GM19452 (cell line): ENCODE data around the gene PARP14.
"Not testable (repeated sequence)": the region's sequence is repeated elsewhere in the genome, so short reads cannot be mapped to it uniquely, and the experiment has no call there.

Experiments used
- ATAC-seq: cut with Tn5 transposase; IDR thresholded peaks from one replicate; pipeline ENCODE4 v1.9.1; 2021; ENCODE audit not compliant: unreplicated experiment

Gene PARP14

DNA sequence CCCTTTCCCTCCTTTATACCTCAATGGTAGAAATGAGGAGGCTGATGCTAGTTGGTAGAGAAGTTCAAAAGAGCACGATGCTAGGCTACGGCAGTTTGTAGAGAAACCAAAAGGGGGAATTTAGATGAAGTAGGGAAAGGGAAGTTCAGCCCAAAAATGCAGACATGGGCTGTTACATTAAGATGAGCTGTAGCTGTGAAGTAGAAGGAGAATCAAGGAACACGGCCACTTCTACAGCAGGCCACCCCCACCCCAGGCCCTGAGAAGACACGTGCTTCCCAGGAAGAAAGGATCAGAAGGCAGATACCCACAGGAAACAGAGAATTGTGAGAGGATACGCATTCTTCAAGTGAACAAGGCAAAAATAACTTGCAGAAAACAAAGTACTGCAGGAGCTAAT, 2.1 kb upstream of the PARP14 start:
- ATAC-seq = no peak

GRCh38 chr3:122679085-122679881, 1.4 kb upstream of the PARP14 start:
- no peak for ATAC-seq

GRCh38 chr3:122679882-122680474, 661 bp upstream of the PARP14 start:
- ATAC-seq = no peak

DNA sequence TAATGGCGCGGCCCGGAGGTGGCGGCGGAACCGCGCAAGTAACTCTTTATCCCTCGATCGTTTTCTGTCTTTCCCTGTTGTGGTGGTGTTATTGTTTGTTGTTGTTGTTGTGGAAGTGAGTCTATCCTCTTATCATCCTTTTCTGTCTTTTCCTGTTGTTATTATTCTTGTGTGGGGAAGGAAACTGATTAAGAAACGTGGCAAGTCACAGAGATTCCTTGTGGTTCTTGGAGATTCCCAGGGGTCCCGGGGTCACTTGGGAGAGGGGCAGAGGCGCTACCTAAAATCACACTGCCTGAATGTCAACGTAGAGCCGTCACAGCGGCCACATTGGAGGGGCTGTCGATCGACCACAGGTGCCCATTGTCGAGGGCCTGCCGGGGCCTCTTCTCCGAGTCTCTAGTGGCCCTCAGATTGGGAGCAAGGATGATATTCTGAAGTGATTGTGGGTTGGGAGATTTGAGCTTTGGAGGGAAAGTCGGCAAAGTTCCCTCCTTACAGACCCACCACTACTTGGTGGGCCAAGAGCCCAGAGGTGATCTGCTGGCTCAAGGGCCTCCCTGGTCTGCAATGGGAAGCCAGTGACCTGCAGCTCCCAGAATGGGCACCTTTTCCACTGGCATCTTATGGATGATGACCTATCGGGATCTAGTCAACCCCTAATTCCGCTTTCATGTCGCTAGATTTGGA, 790 bp downstream of the PARP14 start:
- ATAC-seq = no peak

- no peak for ATAC-seq
These were observed 1.4 kb downstream of the PARP14 start for GRCh38 chr3:122681974-122682409.

GRCh38 chr3:122682778-122683411, 2.3 kb downstream of the PARP14 start:
- not testable (repeated sequence) for ATAC-seq

DNA sequence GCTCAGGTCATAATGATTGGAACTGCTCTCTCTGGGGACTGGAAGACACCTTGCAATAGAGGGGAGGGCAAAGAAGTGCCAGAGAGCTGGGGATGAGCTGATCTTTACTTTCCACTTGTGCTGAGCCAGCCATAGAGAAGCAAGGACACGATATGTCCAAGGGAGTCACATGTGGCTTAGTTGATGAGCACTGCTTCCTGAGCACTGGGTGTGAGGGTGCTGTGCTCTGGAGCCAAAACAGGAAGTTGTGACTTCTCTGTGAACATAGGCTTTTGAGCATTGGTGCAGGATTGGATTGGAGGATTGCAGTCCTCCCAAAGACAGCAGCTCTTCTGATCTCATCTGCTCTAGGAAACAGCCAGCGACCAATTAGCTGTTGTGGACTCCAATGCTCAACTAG, 6.7 kb downstream of the PARP14 start:
- no peak for ATAC-seq

GRCh38 chr3:122688996-122689395, 8.4 kb downstream of the PARP14 start:
- ATAC-seq = no peak

- no peak for ATAC-seq
These were observed 8.9 kb downstream of the PARP14 start for GRCh38 chr3:122689587-122689986.

DNA sequence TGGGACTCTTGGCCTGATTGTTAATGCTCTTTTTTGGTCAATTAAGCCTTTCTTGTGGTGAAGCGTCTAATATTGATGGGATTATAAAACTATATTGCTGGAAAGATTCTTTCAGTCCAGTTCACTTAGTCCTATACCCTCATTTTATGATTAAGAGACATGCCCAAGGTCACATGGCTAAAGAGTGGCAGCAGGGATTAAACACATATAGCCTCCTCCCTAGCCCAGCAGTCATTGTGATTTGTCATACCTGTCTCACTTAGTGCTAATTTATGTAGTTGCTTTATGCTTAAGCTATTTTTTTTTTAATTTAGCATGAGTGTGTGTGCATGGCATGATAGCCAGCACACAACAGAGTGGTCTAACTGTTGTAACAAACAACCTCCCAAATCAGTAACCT, 9.5 kb downstream of the PARP14 start:
- no peak for ATAC-seq

DNA sequence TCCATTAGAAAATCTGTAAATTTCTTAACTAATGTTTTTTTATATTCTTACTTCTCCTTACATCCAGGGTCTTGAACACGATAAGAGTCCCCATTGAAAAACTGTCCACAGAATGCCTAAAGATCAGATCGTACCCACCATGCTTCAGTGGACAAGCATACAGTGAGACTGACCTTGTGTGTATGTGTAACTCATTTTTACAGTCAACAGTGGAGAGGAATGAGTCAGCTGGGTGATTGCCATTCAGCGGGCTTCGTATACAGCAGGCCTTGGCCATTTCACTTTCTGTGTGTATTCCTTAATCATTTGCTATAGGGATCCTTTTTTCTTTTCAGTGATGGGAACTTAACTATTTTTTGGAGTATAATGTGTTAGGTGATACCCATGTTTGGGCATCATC, 10.6 kb downstream of the PARP14 start:
- ATAC-seq = peak; percentile 83

GRCh38 chr3:122692674-122693073, 12.0 kb downstream of the PARP14 start:
- no peak for ATAC-seq

GRCh38 chr3:122694966-122695365, 14.3 kb downstream of the PARP14 start:
- ATAC-seq = peak; percentile 38

DNA sequence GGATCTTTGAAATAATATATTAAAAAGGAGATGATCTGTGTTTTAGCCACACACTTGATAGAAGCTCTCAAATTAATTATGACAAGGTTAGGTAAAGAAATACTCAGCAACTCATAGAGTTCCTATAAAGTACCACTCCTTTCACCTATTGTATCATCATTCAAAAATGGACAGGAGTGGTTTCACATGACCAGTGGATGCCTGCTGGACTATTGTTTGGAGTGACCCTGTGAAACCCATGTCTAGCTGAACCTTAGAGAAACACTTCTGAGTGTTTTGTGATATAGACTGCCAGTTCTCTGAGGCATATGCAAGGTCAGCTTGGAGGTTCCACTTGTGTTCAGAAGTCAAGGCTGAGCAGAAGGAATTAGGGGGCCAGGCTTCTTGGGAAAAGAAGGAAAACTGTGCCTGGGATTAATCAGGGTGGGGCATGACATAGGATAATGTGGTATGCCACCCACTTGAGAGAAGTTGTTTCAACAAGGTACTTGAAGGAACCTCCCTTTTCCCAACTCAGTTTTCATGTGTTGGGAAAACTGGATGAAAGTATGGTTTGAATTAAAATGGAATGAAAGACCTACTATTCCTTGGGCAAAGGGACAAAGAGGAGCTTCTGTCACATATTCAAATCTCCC, 15.4 kb downstream of the PARP14 start:
- ATAC-seq = no peak

- peak; percentile 57 for ATAC-seq
These were observed 17.4 kb downstream of the PARP14 start for GRCh38 chr3:122697952-122698620.

GRCh38 chr3:122700193-122700592, 19.6 kb downstream of the PARP14 start:
- ATAC-seq = no peak

- ATAC-seq = no peak
These were observed 24.7 kb downstream of the PARP14 start for GRCh38 chr3:122705379-122705778.

- not testable (repeated sequence) for ATAC-seq
These were observed 30.1 kb downstream of the PARP14 start for GRCh38 chr3:122710616-122711251.

GRCh38 chr3:122714273-122714672, 33.6 kb downstream of the PARP14 start:
- ATAC-seq = no peak

DNA sequence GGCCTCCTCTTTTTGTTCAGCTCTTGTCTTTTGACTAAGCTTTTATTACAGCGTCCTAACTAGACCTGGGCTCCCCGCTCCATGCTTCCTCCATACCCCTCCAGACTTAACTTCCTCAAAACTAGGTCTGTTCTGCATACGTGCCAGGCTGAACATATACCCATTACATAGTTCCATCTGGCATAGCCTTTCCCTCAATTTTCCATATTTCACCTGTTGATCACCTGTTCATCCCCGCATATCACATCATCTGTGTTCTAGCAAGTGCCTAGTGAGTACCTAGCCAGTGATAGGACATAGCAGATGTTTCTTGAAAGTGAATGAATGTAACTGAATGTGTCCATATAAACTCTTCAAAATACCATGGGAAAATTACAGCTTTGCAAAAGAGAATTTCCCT, 36.0 kb downstream of the PARP14 start:
- ATAC-seq = no peak
